NCI-H146 (cell line): Measurements from ENCODE around the gene STUM.

ENCODE experiments used
- DNase-seq: peaks from one replicate; lab custom pipeline; 2025; lab: John Stamatoyannopoulos, UW

The STUM gene

DNA sequence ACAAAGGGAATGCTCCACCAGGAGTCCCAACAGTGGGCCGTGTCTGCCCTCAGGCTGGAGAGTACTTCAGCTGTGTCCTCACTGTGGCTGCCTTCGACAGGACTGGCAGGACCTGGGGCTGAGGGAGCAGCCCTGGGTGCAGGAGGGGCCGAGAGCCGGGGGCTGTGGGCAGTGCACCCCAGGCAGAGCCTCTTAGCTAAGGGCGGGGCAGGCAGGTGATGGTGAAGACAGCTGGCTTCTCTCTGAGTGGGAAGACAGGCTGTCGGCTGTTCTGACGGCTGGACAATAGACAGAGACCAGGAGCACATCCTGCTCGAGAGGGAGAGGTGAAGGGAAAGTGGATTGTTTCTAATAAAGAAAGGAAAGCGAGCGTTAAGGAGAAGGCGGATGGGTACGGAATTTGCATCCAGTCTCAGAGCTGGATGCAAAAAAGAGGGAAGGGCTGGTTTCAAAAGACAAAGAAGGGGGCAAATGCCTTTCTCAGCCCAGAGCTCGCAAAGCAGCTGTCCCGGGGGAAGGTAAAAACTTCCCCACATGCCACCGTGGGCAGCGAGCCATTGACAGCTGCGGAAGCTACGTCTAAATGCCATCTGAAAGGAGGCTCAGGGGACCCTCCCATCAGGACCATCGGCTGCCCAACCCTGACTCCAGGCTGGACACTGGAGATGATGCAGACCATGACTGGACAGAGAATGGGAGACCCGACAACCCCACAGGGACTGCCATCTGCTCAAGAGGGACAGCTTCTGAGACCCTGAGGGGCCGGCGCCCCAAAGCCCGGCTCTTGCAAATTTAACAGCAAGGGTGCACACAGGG is 92.0 kb downstream of the STUM start:
- DNase-seq: peak; percentile 69

DNA sequence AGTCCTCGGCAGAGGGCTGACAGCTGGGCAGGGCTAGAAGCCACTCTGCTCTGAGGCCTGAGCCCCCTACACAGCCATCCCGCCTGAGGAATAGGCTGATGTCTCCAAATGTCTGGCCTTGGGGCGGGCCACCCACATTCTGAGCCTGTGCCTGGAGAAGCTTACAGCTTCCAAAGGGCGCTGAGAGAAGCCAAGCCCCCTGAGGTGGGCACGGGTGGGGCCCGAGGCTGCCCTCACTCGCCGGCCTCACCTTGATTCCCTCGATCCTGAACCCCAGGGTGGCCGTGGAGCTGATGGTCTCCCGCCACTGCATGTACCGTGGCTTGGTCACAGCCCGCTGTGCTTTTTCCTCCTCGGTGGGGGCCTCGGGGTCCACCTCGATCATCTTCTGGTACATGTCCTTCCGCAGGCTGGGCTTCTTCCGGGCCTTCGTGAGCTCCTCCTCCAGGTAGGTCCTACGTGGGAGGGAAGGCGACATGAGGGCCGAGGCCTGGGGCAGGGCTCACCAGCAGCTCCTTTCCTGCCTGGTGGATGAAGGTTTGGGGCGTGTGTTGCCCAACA is 93.2 kb downstream of the STUM start:
- no peak for DNase-seq

DNA sequence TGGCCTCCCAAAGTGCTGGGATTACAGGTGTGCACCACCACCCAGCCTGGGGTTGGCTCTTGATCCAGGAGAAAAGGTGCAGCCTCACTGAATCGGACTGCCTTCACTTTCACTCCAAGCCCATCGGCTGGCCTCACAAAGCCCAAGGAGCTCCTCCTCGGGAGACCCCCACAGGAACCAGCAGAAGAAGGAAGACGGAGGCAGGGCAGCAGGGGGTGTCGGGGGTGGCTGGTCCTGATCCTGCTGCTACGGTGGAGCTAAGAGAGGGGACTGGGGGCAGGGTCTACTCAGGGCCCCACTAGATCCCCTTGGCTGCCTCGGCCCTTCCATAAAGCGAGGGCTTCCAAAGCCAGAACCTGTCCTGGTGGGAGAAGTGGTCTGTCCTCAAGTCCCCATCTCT is 93.9 kb downstream of the STUM start:
- DNase-seq: no peak

DNA sequence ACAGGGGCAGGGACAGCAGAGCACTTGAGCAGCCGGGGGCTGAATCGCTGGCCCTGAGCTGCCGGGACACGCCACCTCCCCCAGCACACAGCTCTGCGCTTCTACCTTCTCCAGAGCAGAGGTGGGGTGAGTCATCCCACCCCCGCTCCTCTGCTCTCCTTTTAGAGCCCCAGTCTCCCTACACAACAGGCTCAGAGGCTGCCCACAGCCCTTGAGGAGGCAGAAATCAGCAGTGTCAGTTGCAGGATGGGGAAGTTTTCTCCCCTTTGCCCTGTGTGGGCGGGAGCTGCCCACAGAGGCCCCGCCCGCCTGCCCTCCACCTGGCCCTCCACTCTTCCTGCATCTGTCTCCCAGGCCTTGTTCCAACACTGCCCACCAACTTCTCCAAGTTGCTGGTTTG is 94.6 kb downstream of the STUM start:
- DNase-seq: no peak

DNA sequence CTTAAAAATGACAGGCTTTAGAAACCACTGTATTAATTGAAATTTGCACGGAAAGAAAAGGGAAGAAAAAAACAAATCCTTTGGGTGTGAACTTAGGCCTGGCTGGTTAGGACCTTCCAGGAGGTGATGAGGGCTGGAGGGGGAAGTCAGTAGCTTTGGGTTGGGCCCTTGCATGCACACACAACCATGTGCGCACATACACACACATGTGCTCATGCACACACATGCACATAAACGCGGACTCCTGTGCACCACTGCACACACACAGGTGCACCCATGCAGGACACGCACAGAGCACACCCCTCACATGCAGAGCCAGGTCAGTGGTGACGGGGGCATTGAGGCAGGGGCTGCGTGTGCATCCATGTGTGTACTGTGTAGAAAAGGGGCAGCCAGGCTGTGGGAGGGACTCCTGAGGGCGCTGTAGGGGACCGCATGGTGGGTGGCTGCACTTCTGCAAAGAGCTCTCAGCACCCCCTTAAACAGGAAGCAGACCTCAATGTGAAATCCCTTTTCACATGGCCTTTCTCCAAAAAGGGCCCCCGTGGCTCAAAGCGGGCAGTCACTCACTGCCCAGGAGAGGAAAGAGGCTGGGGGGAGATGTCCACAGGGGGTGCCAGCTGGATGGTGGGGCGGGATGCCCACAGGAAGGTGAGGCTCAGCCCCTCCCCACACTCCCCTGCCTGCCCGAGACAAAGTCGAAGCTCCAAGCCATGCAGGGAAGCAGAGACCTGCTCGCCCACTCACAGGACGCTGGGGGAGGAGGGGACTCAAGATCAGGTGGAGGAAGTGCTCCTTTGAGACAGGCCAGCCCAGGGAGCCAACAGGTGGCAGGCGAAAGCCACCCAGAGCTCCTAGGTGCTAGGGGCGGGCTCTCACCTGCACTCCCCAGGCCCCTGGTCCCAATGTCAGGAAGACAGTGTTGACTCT is 95.3 kb downstream of the STUM start:
- no peak for DNase-seq

DNA sequence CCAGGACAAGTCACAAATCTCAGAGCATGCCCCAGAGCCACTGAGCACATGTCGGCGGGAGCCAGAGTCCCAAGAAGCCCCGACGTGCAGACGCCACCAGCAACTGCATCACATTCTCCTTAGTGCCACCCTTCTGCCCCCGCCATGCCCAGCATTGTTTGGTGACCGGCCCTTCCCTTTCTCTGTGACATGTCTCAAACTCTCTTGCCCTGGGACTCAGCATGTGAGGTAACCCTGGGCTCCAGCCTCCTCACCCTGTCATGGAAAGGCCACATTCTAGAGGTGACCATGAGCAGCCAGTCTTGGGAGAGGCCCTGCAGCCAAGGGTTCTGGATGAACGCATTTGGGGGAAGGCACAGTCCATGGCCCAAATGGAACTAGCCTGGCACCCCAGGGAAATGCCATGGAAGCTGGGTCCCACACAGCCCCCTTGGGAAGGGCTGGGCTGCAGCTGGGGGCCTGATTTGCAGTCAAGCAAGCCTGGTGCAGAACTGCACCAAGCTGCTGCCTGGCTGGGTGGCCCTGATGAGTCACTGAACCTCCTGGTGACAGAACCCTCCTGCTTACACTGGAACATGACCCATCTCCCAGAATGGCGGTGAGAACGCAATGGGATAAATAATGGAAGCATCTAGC is 96.1 kb downstream of the STUM start:
- no peak for DNase-seq

DNA sequence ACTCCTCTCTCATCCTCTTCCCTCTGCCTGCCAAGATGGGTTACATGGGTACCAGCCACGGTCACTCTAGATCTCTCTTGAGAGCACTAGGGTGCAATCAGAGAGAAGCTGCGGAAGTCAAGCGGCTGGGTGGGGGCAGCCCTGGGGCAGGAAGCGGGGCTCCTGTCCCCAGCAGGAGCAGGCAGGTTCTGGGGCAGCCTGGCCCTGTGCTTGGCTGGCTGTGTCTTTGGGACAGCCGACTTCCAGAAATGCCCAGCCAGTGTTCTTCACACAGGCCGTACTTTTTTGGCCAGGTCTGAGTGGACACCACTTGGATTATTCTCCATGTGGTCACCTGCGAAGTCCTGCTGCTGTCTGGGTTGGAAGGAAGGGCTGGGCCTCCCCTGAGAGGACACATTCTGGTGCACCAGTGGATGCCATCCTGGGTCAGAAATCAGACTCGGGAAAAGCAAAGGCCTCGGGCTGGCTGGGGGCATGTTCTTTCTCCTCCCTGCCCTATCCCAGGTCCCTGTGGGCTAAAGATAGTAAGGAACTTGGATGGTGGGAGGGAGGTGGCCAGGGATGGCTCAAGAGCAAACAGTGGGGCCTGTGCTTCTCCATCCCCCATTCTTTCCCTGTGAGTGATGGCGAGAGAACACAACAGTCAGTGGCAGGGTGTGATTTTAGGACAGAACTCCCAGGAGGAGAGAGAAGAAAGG is 96.9 kb downstream of the STUM start:
- DNase-seq: no peak

DNA sequence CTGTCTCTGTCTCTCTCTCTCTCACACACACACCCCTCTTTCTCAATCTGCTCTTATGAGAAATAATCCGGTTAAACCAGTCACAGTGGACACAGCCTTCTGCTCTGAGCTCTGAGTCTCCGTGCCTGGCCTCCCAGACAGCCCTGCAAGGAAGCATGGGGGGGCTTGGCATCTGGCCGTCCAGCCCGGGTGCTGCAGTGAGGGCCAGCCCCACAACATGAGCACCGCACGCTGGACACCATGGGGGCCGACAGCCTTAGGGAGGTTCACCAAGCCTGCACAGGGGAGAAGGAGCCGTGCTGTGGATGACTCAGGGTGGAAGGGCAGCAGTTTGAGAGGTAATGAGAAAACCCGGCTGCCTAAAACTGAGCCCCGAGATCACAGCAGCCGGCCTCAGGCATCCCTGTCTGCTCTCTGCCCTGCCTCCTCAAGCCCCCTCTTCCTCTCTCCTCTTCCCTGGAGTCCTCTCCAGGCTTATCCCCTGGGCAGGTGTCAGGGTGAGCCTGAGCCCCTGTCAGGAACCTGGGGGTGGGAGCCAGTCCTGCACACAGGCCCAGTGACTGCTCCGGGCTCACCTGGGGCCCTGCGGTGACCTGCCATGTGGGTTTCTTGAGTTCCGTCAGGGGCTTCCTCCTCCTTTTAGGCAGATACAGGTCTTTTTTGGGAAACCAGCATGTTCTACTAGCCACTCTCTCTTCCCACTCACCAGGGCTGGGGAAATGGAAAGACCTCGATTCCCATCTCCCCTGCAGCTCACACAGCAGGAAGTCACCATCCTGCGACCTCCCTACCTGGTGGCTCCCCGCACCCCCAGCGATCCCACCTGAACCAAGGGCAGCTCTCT is 97.7 kb downstream of the STUM start:
- no peak for DNase-seq

DNA sequence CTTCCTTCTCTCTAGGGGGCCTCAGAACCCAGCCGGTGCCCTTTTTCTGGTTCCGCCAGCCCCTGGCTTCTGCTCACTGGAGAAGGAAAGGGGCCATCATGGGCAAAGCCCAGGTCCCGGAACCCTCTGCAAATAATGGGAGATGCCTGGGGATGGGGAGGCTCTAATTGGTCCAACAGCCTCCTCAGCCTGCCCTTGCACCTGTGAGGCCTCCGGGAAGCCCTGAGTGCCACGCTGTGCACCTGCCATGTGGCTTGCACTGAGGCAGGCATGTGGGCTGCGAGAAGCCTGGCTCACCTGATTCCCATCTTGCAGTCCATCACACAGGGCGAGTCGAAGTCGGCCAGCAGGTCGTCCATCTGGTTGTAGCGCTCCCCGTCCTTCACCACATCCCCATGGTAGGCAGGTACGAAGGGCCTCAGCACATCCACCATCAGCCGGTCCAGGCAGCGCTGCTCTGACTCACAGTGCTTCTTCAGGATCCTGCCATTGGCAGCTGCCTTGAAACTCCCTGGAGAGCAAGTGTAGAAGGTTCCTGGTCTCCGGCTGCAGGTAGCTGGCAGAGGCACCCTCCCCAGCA is 98.4 kb downstream of the STUM start:
- no peak for DNase-seq

DNA sequence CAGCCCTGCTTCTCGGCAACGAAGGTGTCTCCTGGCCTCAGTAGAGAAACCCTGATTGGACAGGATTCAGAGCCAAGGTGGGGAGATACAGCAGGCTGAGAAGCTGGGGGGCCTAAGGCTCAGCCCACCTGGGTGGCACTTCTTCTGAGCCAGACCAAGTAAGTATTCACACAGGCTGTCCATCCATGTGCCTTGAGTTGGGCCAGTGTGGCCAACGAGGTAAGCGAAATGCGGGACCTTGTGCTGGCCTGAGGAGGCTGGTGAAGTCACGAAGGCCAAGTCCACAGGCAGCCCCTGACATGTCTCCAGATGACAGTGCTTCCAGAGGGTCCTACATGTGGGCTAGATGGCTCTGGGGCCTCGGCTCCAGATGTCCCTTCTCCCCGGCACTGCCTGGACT is 99.2 kb downstream of the STUM start:
- DNase-seq: no peak

DNA sequence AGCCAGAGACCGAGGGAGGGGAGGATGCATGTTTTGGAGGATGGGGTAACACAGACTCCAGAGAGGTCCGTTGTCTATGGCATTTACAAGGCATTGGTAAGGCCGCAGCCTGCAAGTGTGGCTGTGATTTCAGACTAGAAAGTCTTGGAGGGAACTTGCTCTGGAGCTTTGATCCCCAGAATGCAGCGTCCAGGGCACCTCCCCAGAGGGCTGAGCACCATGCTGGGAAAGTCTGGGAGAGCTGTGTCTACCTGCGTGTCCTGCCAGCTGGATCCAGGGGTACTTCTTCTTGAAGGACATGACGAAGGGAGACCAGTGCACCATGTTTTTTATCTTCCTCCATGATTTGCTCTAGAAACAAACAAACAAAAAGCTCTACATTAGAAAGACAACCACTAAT is 99.9 kb downstream of the STUM start:
- no peak for DNase-seq

DNA sequence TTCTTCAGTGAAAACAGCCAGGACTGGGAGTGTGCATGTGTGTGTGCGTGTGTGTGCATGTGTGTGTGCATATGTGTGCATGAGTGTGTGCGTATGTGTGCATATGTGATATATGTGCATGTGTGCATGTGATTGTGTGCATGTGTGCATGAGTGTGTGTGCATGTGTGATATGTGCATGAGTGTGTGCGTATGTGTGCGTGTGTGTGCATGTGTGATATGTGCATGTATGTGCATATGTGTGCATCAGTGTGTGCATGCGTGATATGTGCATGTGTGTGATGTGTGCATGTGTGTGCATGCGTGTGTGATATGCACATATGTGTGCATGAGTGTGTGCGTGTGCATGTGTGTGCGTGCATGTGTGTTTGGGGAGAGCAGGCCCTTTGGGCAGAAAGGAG is 100.7 kb downstream of the STUM start:
- DNase-seq: no peak

DNA sequence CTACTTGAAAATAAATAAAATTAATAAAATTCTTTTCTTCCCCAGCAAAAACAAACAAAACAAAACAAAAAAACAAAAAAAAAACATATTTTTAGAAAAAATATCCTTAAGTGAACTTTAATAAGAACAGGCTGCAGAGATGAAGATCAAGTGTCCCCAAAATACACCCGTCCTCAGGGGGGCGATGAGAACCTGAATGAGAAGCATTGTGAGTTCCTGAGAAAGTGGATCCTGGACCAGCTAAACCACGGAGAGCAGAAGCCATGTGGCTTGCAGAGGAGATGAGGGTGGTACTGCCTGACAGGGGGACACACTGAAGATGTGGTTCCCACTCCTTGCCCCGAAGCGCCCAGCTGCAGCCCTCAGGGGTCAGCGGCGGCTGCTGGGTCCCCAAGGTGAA is 101.2 kb downstream of the STUM start:
- no peak for DNase-seq

DNA sequence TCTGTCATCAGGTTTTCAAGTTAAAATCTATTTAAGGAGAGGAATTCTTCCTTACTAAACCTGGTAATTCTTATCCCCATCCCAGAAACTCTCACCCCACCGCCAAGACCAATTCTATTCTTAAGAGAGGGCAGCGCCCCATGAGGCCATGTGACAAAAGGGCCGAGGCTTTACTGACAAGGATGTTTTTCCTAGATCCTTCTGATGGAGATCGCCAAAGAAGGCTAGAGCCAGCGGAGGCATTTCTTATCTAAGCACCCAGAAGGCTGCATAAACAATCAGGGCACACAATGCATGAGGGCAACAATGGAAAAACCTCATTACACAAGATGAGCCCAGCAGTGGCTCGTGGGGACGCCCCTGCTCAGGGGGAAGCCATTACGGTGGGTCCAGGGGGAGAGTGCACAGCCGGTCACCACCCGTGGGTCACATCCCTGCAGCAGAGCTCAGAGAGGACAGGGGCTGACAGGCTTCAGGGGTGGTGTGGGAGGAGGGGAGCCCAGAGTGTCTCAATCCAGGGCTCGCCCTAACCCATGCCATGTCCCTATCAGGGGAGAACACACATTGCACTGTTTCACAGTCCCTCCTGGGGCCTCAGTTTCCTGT is 101.8 kb downstream of the STUM start:
- no peak for DNase-seq

DNA sequence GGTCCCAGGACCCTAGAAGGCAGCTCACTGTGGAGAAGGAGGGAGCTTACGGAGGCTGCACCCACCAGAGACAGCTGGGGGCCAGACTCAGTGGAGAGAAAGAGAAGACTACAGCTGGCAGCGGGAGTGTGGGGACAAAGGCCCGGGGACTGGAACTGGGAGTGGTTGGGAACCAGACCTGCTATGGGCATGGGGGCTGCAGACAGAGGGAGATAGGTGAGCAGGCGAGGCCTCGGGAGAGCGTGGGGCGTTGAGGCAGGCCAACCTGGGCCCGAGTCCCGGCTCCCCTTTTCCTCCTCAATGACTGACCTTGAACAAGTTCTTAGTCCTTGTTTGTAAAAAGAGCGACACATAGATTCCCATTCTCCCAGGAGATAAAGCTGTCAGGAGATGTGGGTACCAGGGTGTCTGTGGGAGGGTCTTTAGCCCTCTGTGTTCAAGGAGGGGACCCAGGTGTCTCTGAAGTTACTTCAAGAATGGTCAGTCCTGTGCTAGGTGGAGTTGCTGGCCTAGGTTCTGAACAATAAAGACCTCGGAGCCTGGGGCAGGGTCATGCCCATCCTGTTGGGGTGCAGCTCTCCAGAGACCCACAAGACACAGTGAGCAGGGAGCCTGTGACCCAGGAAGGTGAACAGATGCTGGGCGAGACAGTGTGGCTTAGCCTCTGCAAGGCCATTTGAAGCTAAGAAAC is 102.6 kb downstream of the STUM start:
- no peak for DNase-seq

DNA sequence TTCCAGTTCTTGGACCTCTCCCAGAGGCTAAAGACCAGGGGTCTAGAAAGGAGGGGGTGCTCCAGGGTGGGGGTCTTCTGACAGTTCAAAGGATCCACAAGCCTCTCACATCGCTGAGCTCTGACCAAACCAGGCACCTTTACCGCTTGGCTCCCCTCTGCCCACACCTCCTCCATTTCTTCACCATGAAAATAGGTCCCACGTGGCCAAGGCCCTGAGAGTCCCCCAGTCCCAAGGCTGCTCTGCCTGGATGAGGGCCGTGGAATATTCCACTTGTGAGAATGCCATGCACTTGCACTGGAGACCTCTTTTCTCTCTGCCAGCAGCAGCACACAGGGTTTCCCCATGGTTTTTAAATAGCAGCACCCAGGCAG is 103.2 kb downstream of the STUM start:
- DNase-seq: no peak

DNA sequence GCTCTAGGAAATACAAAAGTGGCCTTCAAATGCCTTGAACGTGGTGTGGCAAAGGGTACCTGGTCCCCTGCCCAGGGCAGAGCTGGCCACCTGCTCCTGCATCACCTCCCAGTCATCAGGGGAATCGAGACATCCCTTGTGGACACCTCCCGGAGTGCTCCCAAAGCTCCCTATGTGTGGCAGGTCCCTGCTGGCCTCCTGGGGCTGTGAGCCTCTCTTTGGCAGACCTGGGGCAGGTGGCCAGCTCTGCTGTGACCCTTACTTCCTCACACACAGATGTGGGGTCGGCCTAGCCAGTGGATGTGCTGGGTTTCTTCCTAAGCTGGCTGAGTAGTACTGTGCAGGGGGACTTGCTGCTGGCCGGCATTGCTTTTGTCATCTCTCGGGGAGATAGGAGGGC is 104.0 kb downstream of the STUM start:
- no peak for DNase-seq

DNA sequence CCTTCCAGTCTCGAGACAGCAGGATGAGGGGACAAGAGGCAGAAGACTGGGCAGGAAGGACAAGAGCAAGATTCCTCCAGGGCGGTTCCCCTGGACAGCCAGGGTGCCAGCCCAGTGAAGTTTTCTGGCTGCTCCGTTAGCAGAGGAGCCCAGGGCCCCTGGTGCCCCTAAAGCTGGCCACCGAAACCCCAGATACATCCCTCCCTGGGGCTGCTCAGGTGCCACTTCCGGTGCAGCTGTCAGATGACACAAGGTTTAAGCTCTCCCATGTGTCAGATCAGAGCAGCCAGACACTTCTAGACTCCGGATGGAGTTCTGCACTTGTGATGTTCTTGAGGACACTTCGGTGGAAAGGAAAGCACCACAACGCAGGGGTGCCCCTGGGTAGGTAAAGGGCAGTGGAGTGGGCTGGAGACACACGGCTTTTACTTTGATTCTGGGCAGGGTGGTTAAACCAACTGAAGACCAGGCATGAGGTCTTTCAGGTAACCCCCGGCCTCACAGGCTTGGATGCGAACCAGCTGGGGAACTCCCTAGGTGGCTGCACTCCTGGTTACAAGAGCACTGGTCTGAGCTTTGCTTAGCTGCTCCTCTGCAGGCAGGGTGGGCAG is 104.9 kb downstream of the STUM start:
- no peak for DNase-seq

DNA sequence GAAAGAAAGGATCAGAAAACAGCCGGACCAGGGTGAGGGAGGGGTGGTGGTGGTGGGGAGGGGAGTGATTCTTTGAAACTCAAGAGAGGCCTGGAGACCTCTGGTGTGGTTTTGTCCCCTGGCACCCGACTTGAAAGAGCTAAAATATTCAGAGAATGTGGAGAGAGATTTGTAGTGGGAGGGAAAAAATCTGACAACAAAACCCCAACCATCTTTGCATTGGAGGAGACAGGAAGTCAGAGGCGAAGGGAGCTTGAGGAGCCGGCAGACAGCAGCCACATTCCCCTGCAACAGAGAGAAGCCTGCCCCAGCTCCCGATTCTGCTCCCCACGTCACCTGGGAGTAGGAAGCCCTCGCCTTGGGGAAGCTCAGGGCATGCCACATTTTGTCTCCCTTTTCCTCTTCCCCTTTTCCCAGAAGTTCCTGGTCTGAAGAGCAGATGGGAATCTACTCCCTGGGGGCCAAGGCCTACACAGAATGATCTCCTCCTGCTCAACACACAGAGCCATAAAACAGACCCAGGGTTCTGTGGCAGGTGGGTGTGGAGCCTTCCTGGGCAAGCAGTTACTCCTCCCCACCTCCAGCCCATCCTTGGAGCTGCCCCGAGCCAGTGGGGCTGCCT is 105.6 kb downstream of the STUM start:
- no peak for DNase-seq
